DND-41 (cell line): Measurements from ENCODE around the gene MAB21L3.

Experiments used
- ATAC-seq: fragments of 200-7000 bp; cut with Tn5 transposase; 3 replicates; pipeline ENCODE4 v1.9.1; 2021; ENCODE audit warnings: low read depth; ENCODE audit not compliant: insufficient read depth
- DNase-seq: peaks from one replicate; pipeline ENCODE4 v3.0.0-alpha.2; 2020
- H2AFZ ChIP-seq: 2 replicates; pipeline ENCODE4 v1.6.0; 2012; ENCODE audit warnings: low read depth, low read length
- H3K27ac ChIP-seq: 2 replicates; pipeline ENCODE4 v1.5.1; 2012; ENCODE audit warnings: low read length, inconsistent platforms
- H3K27me3 ChIP-seq: fragments of 200-600 bp; sonication (generic); 2 replicates; pipeline ENCODE4 v1.6.0; 2012; ENCODE audit warnings: low read length, mild to moderate bottlenecking, inconsistent platforms; ENCODE audit not compliant: insufficient read depth, poor library complexity
- H3K36me3 ChIP-seq: 2 replicates; pipeline ENCODE4 v1.5.1; 2012; ENCODE audit warnings: low read length, inconsistent platforms; ENCODE audit not compliant: insufficient read depth
- H3K4me1 ChIP-seq: 2 replicates; pipeline ENCODE4 v1.5.1; 2012; ENCODE audit warnings: mild to moderate bottlenecking, low read length; ENCODE audit not compliant: insufficient read depth
- H3K4me2 ChIP-seq: 2 replicates; pipeline ENCODE4 v1.6.0; 2012; ENCODE audit warnings: mild to moderate bottlenecking, moderate library complexity, low read length, inconsistent platforms; ENCODE audit not compliant: insufficient read depth
- H3K4me3 ChIP-seq, 2 experiments: fragments of 200-600 bp in 1 of 2; shearing (Covaris generic) in 1 of 2; 2 replicates each; pipeline ENCODE4 v1.5.1; 2012 to 2016; ENCODE audit warnings: inconsistent platforms in 2 of 2, low read length in 2 of 2, mild to moderate bottlenecking in 2 of 2, low read depth in 1 of 2, moderate library complexity in 1 of 2
- H3K79me2 ChIP-seq: 2 replicates; pipeline ENCODE4 v1.6.0; 2012; ENCODE audit warnings: low read length, inconsistent platforms; ENCODE audit not compliant: insufficient read depth
- H3K9ac ChIP-seq: 2 replicates; pipeline ENCODE4 v1.6.0; 2012; ENCODE audit warnings: low read depth, mild to moderate bottlenecking, inconsistent platforms, low read length, moderate library complexity
- H3K9me3 ChIP-seq: 2 replicates; pipeline ENCODE4 v1.5.1; 2012; ENCODE audit warnings: low read length, moderate library complexity, mild to moderate bottlenecking, inconsistent platforms; ENCODE audit not compliant: insufficient read depth, severe bottlenecking
- H4K20me1 ChIP-seq: 2 replicates; pipeline ENCODE4 v1.6.0; 2012; ENCODE audit warnings: low read length; ENCODE audit not compliant: insufficient read depth
- CTCF ChIP-seq: IDR thresholded peaks from 2 replicates; pipeline ENCODE4 v1.5.1; 2012; ENCODE audit warnings: borderline replicate concordance, low read length, moderate library complexity, mild to moderate bottlenecking; ENCODE audit not compliant: poor library complexity, severe bottlenecking; ENCODE audit errors: extremely low read depth
- EZH2 ChIP-seq: IDR thresholded peaks from 3 replicates; pipeline ENCODE4 v1.6.1; 2012; ENCODE audit warnings: borderline replicate concordance, low read depth, mild to moderate bottlenecking, moderate library complexity, low read length, inconsistent platforms; ENCODE audit not compliant: severe bottlenecking

The MAB21L3 gene

GRCh38 chr1:116123837-116124533 lies 12.8 kb downstream of the MAB21L3 start:
- ATAC-seq (no peak), DNase-seq (no peak)
- no peaks in the 10 kb centered on the region for H3K4me1 ChIP-seq
- no peaks in the 10 kb centered on the region for H3K36me3 ChIP-seq
- H3K9me3 ChIP-seq = no peaks in the 10 kb centered on the region
- TF ChIP-seq CTCF (no peak), EZH2 (no peak)
- peaks cover 4% of the 10 kb centered on the region for H3K27me3 ChIP-seq
- no peak overlapping the region for H3K27ac ChIP-seq
- H3K4me3 ChIP-seq = no peak overlapping the region
- H3K4me2 ChIP-seq = no peak overlapping the region
- H3K79me2 ChIP-seq = no peaks in the 10 kb centered on the region
- no peaks in the 10 kb centered on the region for H4K20me1 ChIP-seq
- no peak overlapping the region for H2AFZ ChIP-seq
- H3K9ac ChIP-seq = no peak overlapping the region

DNA sequence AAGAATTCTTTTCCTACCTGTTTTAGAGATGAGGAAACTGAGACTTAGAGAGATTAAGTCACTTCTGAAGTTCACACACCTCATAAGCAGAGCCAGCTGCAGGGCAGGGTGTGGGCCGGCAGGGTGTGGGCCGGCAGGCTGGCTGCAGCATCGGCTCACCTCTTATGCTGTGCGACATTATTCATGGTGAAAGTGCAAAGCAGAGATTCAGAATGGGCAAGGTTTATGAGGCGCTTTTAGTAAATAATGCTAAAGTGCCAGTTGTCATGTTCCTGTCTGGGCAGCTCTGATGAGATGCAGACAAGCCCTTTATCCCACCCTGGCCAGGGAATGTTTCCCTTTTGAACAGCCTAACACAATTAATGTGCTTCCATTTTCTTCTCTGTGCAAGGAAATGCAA lies 14.6 kb downstream of the MAB21L3 start:
- Histone ChIP-seq H3K4me2 (no peak overlapping the region), H4K20me1 (no peaks in the 10 kb centered on the region), H2AFZ (no peak overlapping the region), H3K27me3 (peaks cover 5% of the 10 kb centered on the region), H3K4me3 (no peak overlapping the region), H3K36me3 (no peaks in the 10 kb centered on the region), H3K9me3 (no peaks in the 10 kb centered on the region), H3K4me1 (no peaks in the 10 kb centered on the region), H3K9ac (no peak overlapping the region), H3K79me2 (no peaks in the 10 kb centered on the region), H3K27ac (no peak overlapping the region)
- no peak for TF ChIP-seq EZH2
- TF ChIP-seq CTCF = no peak
- no peak for DNase-seq
- ATAC-seq = no peak

DNA sequence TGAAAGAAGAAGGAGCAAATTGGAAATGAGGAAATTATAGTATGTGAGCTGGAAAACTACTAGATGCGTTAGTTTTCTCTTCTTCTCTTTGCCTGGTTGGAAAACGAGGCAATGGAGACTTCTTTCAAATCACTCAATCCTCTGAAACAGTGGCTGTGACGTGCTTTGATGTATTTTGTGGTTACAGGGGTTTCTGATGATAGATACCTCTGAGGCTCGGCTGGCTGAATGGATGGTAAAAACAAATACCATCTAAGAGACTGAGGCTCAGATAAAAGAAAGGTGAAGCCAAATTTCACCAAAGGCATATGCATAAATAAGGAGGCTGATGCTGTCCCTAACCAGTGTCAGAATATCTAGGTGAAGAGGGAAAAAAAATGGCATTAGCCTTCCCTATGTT lies 15.1 kb downstream of the MAB21L3 start:
- H3K4me2 ChIP-seq = no peak overlapping the region
- ATAC-seq (peak; percentile 73), DNase-seq (no peak)
- H3K27me3 ChIP-seq = peaks cover 5% of the 10 kb centered on the region
- H3K9ac ChIP-seq = no peak overlapping the region
- no peaks in the 10 kb centered on the region for H4K20me1 ChIP-seq
- no peak overlapping the region for H3K27ac ChIP-seq
- H3K4me1 ChIP-seq = no peaks in the 10 kb centered on the region
- no peaks in the 10 kb centered on the region for H3K36me3 ChIP-seq
- no peak overlapping the region for H2AFZ ChIP-seq
- H3K9me3 ChIP-seq = no peaks in the 10 kb centered on the region
- no peaks in the 10 kb centered on the region for H3K79me2 ChIP-seq
- no peak for TF ChIP-seq CTCF
- H3K4me3 ChIP-seq = no peak overlapping the region
